Measurements from ENCODE around the gene PPM1M.

The PPM1M gene

DNA sequence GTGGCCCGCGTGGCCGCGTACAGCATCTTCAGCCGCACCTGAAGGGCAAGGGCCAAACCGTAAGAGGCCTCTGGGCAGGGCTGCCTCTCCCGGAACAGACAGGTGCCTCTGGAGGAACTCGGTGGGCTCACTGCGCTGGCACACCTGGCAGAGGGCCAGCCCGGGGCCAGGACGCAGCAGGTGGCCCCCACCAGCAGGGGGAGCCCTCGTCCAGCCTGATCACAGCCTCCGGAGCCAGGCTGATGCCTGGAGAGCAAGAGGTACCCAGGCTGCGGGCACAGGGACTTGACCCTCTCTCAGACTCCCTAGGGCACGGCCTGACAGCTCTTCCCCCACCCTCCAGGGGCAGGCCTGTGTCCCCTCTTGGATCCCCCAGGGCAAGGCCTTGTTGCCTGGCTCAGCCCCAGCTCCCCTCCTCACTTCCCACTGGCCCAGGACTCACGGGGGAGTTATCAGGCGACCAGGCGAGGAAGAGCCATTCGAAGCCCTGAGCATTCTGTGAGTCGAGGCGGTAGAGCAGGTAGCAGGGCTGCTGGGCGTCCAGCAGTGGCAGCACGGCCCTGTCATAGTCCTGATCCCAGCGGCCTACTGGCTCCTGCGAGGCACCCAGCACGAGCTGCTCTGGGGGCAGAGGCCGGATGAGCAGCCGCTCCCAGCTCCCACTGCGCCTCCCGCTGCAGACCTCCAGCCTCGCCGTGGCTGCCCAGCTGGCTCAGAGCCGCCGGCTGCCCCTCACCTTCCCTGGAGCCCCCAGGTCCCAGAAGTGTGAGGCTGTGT lies 13.9 kb upstream of the PPM1M start:
- DNase-seq, result no peak

GRCh38 chr3:52232279-52233107 lies 13.1 kb upstream of the PPM1M start:
- DNase-seq, result no peak

DNA sequence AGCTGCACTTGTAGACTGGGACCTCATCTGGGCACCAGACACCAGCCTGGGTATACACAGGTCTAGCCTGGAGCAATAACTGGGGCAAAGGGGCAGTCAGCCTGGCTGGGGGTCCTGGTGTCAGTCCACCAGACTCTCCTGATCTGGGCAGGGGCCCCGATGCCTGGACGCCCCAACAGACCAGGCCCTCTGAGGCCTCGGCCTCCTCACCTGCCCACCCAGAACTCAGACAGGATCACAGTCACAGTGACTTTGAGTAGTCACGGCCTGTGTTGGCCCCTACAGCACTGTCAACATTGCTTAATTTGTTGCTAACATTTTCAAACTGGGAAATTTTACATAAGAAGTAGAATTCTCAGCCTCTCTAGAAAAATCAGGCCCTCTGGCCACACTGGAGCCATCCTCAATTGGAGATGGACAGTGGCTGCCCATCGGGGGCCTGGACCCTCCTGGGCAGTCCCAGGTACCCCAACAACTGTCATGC lies 12.4 kb upstream of the PPM1M start:
- no peak for DNase-seq

- no peak for DNase-seq
Measured at GRCh38 chr3:52233968-52234367, 11.6 kb upstream of the PPM1M start.

DNA sequence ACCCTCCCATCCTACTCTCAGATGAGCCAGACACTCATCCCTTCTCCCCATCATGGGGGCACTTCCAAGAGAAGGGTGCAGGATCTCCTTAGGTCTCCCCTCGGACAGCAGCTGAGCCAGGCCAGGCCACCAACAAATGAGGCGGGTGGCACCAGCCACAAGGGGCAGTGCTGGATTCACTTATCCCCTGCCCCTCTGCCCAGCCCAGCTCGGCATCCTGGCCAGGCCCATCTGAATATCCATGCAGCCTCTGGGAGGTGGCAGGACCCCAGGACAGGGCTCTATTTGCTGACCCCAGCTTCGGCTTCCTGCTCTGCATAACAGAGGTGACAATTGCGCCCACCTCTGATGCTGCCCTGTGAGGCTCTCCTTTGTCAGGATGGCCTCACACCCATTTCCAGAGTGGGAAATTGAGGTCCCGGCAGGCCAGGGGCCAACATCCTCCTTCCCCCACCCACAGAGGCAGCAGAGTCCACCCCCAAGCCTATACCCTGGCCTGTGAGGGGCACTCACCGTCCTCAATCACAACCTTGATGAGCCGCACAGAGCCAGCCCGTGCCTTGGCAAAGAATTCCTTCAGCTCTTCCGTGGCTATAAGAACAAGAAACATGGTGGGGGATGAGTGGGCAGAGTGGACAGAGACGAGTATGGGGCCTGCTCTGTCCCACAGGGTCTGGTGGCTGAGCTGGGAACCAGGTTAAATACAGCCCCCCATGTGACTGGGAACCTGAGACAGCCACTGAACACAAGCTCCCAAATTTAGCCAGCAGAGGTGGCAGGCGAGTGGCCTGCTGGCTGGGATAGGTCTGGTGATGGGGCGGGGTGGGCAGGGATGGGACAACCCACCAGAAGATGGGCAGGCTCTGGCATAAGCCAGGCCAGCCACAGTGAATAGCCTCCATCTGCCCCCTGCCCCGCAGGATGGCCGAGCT lies 10.8 kb upstream of the PPM1M start:
- DNase-seq, result no peak

DNA sequence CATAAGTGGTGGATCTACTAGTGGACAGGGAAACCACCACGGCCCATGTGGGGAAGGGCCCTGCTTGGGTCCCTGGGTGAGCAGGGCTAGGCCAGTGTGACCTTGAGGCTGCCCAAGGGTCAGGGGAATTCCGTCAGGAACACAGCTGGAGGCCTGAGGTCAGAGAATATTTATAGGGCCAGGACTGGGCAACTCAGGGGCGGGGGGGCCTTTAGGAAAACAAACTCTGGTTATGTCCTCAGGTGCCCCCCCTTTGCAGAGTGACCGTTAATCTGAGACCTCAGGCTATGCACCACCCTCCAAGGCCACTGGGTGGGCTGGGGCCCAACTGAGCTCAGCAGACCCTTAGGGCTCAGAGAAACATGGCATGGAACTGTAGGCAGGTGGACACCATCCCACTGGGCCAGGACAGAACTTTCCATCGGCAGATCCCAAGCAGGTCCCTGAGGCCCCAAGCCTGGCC lies 9.1 kb upstream of the PPM1M start:
- no peak for DNase-seq

- no peak for DNase-seq
Measured at GRCh38 chr3:52237006-52237656, 8.4 kb upstream of the PPM1M start.

DNA sequence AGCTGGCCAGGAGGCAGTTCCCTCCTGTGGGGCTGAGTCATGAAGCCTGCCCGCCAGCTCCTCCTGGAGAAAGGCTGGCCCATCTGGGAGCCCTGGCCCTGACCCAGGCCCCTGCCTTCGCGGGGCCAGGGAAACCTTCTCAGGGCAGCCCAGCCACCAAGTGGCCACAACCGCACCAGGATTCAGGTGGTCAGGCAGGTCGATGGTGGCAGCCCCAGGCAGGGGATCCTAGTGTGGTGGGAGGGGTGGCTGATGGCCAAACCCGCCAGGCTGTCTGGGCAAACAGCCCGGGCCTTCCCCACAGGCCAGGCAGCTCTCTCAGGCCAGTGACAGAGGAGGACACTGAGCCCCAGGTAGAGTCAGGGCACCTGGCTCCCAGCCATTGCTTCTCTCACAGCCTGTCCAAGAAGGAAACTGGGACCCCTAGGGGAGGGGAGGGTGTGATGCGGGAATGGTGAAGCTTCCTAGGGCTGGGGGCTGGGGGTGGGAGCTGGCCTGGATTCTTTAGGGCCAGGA lies 7.8 kb upstream of the PPM1M start:
- DNase-seq, result no peak

DNA sequence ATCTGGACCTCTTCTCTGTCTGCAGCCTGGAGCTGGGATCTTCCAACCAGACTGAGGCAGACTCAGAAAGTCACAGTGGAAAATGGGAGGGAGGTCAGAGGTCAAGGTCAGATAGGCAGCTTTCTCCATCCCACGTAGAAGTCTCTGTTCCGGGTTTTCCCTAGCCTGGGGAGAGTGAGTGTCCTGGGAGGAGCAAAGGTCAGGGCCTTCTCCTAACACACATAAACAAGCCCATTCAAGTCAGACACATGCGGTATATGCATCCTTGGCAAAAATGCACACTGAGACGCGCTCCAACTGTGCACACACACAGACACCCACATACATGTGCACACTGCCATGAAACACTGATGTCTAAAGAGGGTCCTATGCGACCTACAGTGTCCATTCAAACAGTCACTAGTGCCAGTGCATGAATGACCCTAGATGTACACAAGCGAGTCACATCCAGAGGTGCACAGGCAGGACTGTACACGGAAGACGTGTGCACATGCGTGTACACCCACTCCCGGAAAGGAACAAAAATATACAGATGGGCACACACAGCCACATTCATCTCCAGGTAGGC lies 7.3 kb upstream of the PPM1M start:
- no peak for DNase-seq

- peak; percentile 62 for DNase-seq
Measured at GRCh38 chr3:52238761-52239701, 6.5 kb upstream of the PPM1M start, which contains the start of gene TWF2. Gene TWF2, minus strand, starts transcription at chr3:52239158. Its CDS starts 142 bp downstream, at chr3:52239016.

GRCh38 chr3:52240059-52240885 lies 5.3 kb upstream of the PPM1M start:
- peak; percentile 24 for DNase-seq

DNA sequence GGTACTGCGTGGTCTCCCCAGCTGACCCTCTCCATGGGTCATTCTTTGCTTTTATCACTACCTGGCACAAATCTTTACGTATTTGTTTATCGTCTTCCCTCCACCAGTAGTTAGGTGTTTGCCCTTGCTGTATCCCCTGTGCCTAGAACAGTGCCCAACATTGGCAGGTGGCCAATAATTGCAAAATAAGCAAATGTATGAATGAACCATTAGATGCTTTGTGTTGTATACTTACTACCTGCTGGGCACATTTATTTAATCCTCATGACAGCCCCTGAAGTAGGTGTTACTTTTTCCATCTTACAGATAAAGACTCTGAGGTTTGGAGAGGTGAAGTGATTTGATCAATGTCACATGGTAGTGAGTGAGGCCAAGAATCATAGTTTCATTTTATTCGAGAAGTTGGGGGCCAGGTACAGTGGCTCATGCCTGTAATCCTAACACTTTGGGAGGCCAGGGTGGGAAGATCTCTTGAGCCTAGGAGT lies 4.6 kb upstream of the PPM1M start:
- DNase-seq, result no peak

DNA sequence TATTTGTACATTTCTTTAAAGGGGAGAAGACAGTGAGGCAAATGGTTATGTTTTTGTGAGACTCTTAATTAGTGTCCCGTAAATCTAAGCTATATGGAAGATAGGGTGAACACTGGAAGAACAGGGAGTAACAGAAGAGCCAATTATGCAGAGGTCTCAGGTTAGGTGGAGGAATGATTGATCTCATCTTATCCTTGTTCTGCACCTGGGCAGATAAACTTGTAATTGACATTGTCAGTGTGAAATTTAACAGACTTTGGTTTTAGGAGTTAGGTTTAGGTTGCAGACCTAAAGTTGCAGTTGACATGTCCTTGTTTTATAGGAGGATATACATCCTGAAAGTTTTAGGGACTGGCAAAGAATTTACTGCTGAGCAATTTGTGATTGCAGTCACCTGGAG lies 3.5 kb upstream of the PPM1M start:
- no peak for DNase-seq

GRCh38 chr3:52243791-52244628 lies 1.5 kb upstream of the PPM1M start:
- DNase-seq, result no peak

GRCh38 chr3:52246264-52246620 lies 683 bp downstream of the PPM1M start:
- DNase-seq, result no peak

DNA sequence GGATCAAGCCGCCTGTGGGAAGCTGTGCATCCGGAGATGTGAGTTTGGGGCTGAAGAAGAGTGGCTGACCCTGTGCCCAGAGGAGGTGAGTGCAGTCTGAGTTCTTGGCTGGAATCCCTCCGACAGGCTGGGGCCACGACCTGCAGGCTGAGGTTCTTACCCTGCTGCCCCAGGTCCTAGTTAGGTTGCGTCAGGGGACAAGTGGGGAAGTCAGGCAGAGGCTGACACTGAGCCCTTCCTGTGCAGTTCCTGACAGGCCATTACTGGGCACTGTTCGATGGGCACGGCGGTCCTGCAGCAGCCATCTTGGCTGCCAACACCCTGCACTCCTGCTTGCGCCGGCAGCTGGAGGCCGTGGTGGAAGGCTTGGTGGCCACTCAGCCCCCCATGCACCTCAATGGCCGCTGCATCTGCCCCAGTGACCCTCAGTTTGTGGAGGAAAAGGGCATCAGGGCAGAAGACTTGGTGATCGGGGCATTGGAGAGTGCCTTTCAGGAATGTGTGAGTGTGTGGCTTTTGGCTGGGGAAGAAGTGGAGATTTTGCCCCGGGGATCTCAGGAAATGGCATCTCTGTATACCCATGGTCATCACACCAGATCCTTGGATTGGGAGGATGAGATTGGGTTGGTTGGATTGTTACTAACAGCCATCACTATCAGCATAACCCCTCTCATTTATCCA lies 1.3 kb downstream of the PPM1M start:
- DNase-seq, result no peak

DNA sequence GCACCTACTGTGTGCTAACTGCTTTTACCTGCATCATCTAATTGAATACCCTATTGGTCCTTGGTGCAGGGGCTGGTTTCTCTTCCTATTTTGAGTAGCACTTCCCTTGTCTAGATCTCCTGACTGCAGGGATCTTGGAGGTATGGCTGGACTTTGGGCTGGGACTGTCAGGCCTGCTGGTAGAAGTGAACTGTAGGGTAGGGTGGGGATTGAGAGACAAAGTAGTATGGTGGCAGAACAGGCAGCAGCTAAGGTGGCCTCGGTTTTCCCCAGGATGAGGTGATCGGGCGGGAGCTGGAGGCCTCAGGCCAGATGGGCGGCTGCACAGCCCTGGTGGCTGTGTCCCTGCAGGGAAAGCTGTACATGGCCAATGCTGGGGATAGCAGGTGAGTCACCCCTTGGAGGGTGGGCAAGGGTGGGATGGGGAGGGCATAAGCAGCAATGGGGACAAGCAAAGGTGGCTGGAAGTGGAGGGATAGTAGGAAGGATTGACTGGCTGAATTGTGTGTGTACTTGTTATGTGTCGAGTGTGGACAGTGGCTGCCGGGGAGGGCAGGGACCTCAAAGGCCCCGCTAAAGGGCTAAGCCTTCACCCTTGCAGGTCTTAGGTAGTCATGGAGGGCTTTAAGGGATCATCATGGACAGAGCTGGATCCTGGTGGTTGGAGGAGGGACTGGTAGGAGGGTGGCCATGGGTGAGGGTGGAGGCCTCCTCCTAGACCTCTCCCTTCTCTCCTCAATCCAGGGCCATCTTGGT lies 2.0 kb downstream of the PPM1M start:
- DNase-seq, result no peak

All from NCI-H510A treated with DMSO at 0.1 percent for 48 hours (cell line).